ENCODE results near the gene PDZRN3. TPM values are rescaled to one million over a fixed set of nuclear protein-coding genes. Genes with fewer than 3 reads are reported as not detected.

The PDZRN3 gene
- total RNA-seq, 1 donor from 2014 or later, result 18.2 TPM

- no peak for ATAC-seq
Measured at GRCh38 chr3:73513260-73513659, 111.5 kb downstream of the PDZRN3 start.

GRCh38 chr3:73511571-73512525 is 112.9 kb downstream of the PDZRN3 start:
- ATAC-seq, result no peak

- no peak for ATAC-seq
Measured at GRCh38 chr3:73510784-73511183, 114.0 kb downstream of the PDZRN3 start.

GRCh38 chr3:73510334-73510733 is 114.4 kb downstream of the PDZRN3 start:
- ATAC-seq, result no peak

- ATAC-seq, result no peak
Measured at GRCh38 chr3:73509816-73510215, 114.9 kb downstream of the PDZRN3 start.

GRCh38 chr3:73509066-73509465 is 115.7 kb downstream of the PDZRN3 start:
- no peak for ATAC-seq

- peak; percentile 83 for ATAC-seq
Measured at GRCh38 chr3:73508330-73508954, 116.3 kb downstream of the PDZRN3 start.

GRCh38 chr3:73504852-73505251 is 119.9 kb downstream of the PDZRN3 start:
- ATAC-seq, result no peak

- no peak for ATAC-seq
Measured at GRCh38 chr3:73504239-73504638, 120.5 kb downstream of the PDZRN3 start.

GRCh38 chr3:73503781-73504180 is 121.0 kb downstream of the PDZRN3 start:
- no peak for ATAC-seq

GRCh38 chr3:73502609-73503583 is 121.8 kb downstream of the PDZRN3 start:
- peak; percentile 63 for ATAC-seq

GRCh38 chr3:73500321-73500720 is 124.4 kb downstream of the PDZRN3 start:
- ATAC-seq, result peak; percentile 72

GRCh38 chr3:73499787-73500186 is 125.0 kb downstream of the PDZRN3 start:
- no peak for ATAC-seq

- ATAC-seq, result peak; percentile 51
Measured at GRCh38 chr3:73498764-73499622, 125.7 kb downstream of the PDZRN3 start.

- ATAC-seq, result no peak
Measured at GRCh38 chr3:73497646-73498406, 126.9 kb downstream of the PDZRN3 start.

- ATAC-seq, result no peak
Measured at GRCh38 chr3:73493543-73494308, 131.0 kb downstream of the PDZRN3 start.

- ATAC-seq, result no peak
Measured at GRCh38 chr3:73492186-73492585, 132.6 kb downstream of the PDZRN3 start.

GRCh38 chr3:73491287-73491662 is 133.5 kb downstream of the PDZRN3 start:
- no peak for ATAC-seq

GRCh38 chr3:73490453-73491286 is 134.1 kb downstream of the PDZRN3 start:
- ATAC-seq, result no peak
